NCI-H2081 (cell line): ENCODE data around the gene CNTNAP4.

Experiments used
- DNase-seq, 2 experiments: peaks; one replicate each; lab custom pipeline; 2025; lab: John Stamatoyannopoulos, UW

The CNTNAP4 gene

DNA sequence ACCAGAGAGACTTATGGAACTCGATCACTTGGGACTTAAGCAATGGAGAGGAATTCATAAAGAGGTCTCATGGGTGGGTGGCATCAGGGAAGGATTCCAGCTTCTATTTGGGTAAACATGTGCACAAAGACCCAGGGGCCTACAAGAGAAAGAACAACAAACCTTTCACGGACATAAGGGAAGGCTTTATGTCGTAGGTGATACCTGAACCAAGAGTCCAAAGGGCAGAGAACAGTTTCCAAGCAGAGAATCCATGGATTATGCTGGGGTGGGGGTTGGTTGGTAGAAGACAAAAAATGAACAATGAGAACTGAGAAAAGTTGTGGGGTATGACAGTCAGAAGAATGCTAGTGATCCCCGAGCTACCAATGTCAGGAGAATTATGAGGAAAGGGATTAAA, 119.8 kb downstream of the CNTNAP4 start:
- no peak for DNase-seq

DNA sequence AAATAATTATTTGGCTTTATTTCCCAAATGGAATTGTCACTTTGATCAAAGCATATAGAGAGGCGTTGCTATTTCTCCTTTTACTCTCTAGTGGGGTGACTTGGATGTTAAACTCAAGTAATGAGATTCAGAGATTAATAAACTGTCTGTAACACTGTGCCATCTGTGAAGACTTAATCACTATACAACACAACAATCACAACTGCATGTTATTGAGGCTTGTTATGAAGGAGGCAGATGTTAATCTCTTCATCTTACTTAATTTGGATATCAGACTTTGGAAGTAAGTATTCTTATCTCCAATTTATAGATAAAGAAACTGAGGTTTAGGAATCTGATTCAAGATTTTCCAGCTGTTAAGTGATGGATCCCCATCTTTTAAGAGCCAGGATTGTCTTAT, 132.5 kb downstream of the CNTNAP4 start:
- no peak for DNase-seq

DNA sequence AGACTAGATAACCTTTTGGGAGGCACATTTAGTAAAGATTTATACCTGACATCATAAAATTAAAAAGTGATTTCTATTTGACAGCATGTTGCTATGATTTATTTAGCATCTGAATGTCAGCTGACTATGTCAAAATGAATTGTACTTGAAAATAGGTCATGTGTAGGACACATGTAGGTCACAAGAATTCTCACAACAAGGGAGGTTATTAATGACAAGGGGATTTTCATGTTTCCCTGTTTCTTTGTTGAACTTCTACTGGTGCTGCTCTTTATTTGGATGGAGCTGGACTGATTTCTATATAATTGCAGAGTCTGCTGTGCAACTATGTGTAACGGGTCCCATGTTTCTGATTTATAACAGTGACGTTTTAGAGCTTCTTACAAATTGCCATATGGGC, 144.4 kb downstream of the CNTNAP4 start:
- DNase-seq, result no peak

DNA sequence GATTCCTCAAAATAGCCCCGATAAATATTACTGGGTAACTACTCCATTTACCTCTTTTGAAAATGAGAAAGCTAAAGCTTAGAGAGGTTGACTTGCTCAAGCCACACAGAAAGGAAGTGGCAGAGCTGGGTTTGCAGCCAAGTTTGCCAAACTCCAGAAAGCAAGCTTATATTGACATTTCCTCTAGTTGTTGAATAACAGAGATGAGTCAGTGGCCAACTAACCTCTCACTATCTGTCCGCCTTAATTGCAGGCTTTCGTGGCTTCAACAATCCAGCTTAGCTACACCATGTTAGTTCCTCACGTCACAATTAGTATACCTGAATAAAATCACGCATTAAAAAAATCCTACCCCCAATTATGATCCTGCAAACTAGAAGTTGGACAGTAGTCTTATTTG, 151.7 kb downstream of the CNTNAP4 start:
- DNase-seq, result peak in 1 of 2 experiments; percentile 39

DNA sequence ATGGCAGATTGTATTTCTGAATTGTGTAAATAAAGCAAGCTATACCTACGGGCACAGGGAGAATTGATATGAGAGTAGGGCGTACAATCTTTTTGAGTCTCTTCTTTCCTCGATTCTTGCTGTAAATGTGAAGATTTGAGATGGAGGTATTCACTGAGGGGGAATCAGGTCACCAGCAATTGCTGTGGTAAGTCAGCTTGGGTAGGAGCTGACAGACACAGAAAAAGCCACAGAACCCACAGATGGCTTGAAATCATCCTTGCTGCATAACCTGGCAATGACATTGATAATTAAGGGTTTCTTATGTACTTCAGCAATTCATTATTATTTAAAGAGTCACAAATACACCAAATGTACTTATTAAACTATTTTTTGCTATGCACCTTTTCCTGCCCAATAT, 164.2 kb downstream of the CNTNAP4 start:
- no peak for DNase-seq

DNA sequence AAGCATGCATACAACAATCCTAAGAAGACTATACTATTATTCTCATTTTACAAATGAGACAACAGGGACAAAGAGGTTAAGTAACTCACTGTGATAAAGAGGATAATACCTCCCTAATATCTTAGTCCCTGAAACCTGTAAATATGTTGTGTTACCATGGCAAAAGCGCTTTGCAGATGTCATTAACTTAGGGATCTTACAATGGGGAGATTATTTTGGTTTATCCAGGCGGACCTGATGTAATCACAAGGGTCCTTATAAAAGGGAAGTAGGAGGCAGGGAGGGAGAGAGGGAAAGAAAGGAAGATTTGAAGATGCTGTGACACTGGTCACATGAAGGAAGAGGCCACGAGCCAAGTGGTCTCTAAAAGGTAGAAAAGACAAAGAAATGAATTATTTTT, 164.7 kb downstream of the CNTNAP4 start:
- DNase-seq, result no peak

DNA sequence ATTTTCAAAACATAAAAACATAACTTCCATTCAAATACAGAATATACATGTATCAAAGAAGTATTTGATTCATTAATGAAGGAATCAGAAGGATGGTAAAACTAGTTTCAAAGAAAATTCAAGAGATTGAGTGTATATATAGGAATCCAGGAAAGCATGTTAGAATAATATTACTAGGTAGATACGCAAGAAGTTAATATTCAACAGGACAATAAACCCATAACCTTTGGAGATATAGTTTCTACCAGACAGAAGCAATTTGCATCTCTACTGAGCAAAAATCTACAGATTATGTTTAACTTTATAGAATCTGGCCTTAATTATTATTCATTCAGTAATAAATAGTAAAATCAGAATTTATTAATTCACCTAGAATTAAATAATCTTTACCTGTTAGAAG, 166.8 kb downstream of the CNTNAP4 start:
- DNase-seq, result no peak

DNA sequence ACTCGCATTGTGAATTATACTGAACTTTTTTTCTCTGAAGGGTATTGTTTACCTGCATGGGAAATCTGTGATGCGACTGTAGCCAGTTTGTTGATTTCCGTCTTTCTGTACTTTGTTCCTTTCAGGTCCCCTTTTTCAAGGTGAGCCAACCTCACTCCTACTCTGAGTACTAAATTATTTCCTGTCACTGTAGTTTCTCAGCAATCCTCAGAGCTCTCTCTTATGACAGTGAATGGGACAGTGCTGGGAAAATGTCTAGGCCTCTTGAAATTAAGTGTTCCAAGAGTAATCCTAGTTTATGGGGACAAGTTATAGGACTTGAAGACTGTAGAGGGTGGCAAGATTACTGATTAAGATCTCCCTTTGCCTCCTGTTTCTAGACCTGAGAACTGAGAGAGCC, 167.6 kb downstream of the CNTNAP4 start:
- DNase-seq, result no peak

DNA sequence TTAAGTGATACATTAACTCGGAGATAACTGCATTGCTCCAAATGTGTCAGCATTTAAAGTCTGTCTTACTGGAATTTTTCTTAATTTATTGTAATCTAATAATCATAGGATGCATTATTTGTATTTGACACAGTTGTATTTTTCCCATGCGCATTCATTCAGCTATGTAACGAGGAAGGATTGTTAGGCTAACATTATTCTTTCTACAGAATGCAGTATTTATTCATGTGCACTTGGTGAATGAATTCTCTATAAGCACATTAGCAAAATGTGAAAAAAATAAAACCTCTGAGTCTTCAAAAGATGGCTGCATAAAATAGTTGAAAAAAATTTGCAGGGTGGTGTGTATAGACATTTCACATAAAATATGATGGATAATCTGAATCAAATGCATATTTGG, 168.6 kb downstream of the CNTNAP4 start:
- no peak for DNase-seq

DNA sequence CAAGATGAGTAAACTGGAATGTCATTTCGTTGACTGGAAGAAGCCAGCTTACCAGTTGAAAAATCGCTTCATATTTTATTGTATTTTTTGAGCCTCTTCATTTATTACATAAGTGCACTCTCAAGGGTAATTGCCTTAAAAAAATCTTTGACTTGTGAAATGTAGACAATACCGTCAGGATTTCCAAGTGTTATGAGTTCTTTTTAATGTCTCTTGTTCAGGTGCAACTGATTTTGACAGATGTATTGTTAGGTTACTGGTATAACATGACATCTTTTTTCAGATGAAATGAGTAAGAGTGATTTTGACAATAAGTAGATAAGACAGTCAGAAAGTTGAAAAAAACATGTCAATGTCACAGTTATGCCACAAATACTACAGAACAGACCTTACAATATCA, 169.1 kb downstream of the CNTNAP4 start:
- no peak for DNase-seq

DNA sequence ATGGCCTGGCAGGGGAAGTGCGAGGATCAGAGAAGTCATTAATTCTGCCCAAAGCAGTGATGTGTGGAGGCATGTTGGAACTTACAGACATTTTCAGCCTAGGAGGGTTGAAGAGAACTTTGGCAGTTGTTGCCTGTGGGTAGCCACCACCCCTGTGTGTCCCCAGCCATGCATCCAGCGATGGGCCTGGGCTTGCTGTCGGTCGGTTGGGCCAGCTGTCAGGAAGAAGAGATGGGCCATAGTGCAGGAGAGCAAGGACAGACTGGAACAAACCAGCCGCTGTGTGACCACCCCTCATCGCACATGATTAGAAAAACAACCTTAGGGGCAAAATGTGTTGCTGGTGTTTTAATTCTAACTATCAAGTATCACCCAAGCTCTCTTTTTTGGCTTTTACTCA, 173.7 kb downstream of the CNTNAP4 start:
- DNase-seq, result no peak

DNA sequence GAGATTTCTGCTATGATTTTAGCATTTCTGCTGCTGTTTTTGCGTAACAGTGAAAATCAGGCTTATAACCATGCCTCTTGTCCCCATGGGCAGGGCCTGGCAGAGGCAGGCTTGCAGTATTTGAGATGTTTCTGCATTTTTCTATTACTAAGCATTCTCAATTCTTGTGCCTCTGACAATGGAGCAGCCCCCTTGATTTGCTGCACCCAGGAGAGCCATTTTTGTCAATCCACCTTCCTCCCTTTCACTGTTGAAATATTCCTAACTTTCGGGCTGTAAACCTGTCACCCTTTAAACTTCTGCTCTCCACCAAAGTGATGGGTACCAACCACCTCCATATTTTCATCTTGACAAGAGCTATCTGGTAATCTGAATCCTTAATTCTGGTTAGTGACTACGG, 178.1 kb downstream of the CNTNAP4 start:
- DNase-seq, result no peak

DNA sequence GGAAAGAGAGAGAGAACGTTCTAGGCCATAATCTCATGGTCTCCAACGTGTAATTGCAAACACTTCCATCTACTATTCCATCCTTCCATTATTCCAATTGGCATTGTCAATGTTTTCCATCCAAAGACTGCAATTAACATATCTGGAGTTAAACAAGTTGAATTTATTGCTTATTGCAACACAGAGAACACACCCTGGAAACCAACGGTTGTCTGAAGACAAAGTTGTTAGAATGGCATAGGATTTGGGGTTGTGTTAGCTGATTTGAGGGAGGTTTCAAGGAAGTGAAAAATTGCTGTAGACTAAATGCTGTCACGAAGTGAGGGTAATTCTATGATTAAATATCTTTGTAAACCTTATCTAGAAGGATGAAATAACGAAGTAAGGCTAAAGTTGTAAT, 178.8 kb downstream of the CNTNAP4 start:
- DNase-seq, result no peak

DNA sequence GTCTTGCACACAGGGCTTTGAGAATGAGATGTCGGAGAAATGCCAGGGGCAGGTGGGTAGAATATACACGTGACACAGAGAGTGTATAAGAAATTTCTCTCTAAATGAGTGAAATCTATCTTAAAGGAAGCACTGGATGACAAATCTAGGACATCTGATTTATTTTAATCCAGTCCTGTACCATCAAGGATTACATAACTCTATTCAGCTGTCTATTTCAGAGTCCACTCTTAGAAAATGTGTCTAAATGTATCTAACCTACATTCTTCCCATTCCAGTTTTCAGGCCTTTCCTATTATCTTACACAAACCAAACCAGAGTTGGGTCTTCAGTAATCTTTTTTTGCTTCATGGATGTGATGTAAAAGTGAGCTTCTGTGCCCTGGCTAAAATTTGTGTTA, 181.9 kb downstream of the CNTNAP4 start:
- no peak for DNase-seq

DNA sequence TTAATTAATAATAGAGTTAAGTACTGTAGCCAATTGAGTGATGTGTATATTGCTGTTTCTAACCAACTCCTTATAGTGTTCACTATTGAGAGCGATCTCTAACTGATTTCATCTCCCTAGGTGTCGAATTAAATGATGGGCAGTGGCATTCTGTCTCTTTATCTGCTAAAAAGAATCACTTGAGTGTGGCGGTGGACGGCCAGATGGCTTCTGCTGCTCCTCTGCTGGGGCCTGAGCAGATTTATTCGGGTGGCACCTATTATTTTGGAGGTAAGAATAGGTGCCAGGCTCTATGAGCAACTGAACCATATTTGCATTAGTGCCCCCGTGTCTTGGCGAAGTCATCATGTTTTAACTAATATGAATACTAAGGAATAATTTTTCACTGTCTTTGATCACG, 184.6 kb downstream of the CNTNAP4 start:
- no peak for DNase-seq

DNA sequence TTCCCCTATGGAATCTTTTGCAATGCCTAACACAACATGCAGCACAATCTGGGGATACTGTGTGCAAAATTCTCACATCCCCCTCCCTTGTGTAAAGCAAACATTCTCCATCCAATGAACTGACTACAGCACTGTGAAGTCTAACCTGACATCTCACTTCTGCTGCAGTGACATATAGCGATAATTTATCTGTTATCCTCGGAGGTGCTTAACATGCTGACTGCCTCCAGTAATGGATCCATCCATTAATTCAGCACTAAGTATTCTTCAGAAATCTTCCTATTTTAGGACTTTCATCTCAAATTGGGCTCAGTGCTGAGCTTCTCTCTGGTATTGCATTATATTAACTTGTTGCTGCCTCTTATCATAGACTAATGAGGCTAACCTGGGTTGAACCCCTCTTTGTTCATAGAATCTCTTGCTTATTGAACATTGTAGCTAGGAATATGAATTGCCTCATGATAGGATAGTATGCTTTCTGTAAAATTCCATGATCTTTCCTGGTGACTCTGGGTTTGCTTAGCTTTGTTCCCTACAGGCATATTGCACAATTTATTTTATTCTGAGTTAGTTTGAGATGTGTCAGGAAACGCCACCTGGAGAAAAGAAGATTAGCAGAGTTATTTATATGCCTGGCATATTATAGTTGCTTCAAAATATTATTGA, 187.9 kb downstream of the CNTNAP4 start:
- DNase-seq, result no peak

DNA sequence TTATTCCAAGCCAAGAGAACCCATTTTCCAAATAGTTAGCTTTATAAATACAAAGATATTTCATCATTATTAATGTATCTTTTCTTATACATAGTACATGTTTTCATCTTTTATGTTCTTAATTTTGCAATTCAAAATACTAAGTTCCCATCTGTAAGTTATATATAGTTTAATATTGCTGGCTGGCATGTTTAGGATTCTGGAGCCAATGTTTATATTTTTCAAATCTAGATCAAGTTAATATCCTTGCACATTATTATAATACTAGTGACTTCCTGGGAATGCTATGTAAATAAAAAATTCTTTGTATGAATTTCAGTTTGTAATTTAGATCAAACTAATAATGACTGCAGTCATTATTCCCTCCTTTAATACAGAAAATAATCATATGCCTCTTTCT, 189.7 kb downstream of the CNTNAP4 start:
- DNase-seq, result no peak

DNA sequence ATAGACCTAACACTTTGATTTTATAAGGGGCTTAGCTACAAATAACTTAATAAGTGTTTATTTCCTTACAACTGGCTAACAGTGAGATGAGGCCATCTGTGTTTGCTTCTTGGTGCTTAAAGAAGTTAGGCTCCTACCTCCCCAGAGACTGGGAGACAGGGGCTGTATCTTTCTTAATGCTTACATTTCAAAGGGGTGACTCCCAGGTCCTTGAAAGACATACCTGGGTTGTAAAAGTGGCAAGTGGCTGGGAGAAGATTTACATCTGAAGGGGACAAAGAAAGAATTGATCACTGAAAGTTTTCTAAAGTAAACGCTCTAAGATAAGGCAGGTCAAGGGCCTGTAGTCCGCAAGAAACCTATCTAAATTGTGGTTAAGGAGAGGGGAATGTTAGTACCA, 196.8 kb downstream of the CNTNAP4 start:
- no peak for DNase-seq

DNA sequence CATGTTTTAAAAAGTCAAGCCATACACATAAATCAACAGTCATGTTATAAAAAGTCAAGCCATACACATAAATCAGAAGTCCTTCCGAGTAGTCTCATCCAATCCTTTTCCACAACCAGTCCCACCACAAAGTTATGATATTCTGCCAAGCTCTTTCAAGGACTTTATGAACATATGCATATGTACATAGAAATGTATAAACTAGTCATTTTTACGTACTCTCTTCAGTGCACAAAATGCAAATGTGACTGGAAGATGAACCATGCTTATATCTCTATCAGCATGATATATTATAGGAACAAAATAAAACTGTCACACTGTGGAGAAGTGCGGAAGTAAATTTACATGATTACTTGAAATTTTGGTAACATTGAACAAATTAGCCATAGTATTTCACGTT, 200.9 kb downstream of the CNTNAP4 start:
- DNase-seq, result no peak

DNA sequence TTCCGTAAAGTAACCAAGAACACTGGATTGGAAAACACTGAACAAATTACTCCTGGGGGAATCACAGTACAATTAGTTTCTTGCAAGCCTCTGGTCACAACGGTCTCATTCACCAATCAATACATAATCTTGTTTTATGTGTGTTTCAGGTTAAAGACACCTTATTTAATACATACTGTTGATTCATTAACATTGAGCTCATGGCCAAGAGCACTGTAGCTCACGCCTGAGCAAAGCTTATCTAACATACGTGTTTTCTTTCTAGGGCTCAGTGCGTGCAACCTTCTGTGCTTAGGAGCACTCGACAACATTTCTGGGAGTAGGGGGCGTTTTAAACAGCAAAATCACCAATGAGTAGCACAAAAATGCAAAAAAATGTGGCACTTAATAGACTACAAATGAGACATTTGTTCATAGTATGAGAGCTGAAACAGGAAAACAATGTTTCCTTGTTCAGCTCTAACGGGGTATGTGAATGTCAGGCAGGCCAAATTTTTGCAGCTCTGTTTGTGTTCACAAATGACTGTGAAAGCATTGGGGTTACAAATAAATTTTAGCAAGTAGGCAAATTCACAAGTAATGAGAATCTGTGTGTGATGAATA, 206.2 kb downstream of the CNTNAP4 start:
- no peak for DNase-seq

DNA sequence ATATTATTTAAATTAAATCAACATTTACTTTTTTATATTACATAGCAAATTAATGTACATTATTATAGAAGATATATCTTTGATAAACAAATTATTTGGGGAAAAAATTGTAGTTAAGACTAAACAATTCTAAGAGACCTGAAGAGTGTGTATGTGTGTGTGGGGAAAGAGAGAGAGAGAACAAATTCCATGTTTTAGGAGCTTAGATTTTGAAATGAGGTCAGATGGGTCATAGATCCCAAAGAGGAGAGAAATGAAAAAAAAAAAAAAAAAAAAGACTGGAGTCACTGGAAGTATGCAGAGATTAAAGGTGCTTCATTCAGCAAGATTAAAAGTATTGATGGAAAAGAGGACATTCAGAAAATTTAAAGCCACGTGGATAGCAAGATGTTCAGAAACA, 206.8 kb downstream of the CNTNAP4 start:
- no peak for DNase-seq

DNA sequence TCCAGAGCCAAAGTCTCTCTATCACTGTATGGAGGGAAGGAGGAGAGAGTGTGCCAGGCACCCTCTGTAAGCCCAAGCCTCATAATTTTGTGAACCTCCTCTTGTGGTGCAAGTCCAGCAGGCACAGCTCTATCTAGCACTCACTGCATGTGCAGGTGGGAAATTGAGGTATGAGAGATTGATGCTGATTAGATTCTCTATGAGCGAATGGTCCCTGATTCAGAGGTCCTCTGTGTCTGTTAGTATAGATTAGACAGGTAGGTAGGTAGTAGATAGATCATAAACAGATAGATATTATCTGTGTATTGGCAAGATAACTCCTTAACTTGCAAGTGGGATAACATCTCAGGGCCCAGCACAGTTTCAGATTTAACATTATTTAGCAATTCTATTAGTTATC, 209.5 kb downstream of the CNTNAP4 start:
- no peak for DNase-seq

DNA sequence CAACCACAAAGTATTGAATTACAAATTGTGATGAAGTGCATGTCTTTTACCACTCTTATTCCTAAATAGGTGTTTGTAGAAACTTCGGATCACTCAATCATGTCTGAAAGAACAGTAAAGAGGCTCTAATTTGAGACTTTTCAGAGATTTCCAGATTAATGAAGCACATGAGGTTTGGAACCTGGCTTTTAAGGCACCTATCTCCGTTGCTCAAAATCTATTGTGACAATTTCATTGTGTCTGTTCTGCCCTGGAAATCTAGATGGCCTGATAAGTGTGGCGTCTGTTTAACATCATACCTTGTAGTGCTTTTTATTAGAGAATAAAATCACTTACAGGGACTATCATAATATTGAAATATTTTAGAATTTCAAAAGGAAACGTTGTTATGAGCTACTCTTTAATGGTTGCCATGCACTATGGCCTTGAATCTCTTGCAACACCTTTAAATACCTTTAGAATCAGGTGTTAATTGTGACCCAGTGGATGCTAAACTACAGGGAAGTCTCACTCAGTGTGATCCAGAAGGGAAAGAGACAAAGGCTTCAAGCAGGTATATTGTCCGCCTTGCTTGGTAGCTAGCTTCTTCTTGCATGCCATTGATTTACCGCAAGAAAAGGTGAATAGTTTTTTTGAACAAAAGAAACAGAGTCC, 210.3 kb downstream of the CNTNAP4 start:
- DNase-seq, result no peak

DNA sequence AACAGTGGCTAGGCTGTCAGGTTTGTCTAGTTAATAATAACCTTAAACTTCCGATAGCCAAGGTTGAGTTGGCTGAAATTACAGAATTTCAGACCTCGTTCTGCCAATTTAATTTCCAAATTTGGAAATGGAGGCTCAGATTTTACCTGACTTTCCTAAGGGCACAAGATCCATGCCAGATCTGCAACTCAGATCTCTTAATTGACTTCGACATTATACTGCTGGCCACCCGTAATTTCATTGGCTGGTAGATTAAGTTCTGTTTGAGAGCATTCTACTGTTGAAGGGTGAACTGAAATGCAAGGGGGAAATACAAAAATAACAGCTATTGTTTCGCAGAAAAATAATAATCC, 210.8 kb downstream of the CNTNAP4 start:
- no peak for DNase-seq
